Cardiac septum (tissue), 1 donor: ENCODE measurements around the gene METTL15. TPM values are rescaled to one million over a fixed set of nuclear protein-coding genes. Genes with fewer than 3 reads are reported as not detected.
"Not testable (repeated sequence)": the region's sequence is repeated elsewhere in the genome, so short reads cannot be mapped to it uniquely, and the experiment has no call there.

Experiments
- DNase-seq: peaks from one replicate; pipeline ENCODE4 v3.0.0-alpha.2; 2020; ENCODE audit warnings: low spot score
- intact Hi-C: fragments of 100-400 bp; cut with DNase I; formaldehyde crosslinking; loops from one replicate; pipeline ENCODE4 v1.14.0; 2022
- long read RNA-seq: library from polyadenylated mRNA; unstranded; transcript quantifications from one replicate; pipeline ENCODE4 v2.0.0, GENCODE V29; 2021
- total RNA-seq: library from RNA; stranded (reverse); fragmentation: NEBNext Ultra II Directional; extraction: Animal tissue kit (Norgen Biotek cat#: 25700); gene quantifications from one replicate; pipeline ENCODE4 v1.2.1, GENCODE V29; 2021
- donor health status: DM: no; HTN: no; CAD: no.

METTL15 gene
- total RNA-seq, result 10.9 TPM
- long read RNA-seq, full-length matches to known transcripts, result 4 of 19 reads
- long read RNA-seq, partial matches to known transcripts, result 7 of 19 reads
- long read RNA-seq, other reads (novel, unspliced or antisense), result 8 of 19 reads

- intact Hi-C loops, result loop anchor here (10.0 kb wide), 1 partner anchor 413 kb away; no protein-coding TSS in a partner anchor
- peak; percentile 100 for DNase-seq
These were observed at the start of gene METTL15, which contains the start of gene KIF18A for GRCh38 chr11:28107750-28108618. Gene METTL15 (plus strand): TSS chr11:28108388. CDS start chr11:28113335, 4,947 bp downstream. Gene KIF18A (minus strand): TSS chr11:28108156. CDS start chr11:28097947, 10,209 bp downstream.

GRCh38 chr11:28071305-28071704 is 36.9 kb upstream of the METTL15 start:
- no peak for DNase-seq

GRCh38 chr11:28072321-28072720 is 35.9 kb upstream of the METTL15 start:
- intact Hi-C loops, result no loop called here
- DNase-seq, result no peak

More at GRCh38 chr11:28071305-28071704, 36.9 kb upstream of the METTL15 start:
- intact Hi-C loops, result no loop called here

- intact Hi-C loops, result no loop called here
- DNase-seq, result no peak
These were observed 30.7 kb upstream of the METTL15 start for GRCh38 chr11:28077521-28077920.

- intact Hi-C loops, result no loop called here
- DNase-seq, result no peak
These were observed 25.1 kb upstream of the METTL15 start for GRCh38 chr11:28083118-28083517.

- intact Hi-C loops, result no loop called here
- no peak for DNase-seq
These were observed 21.6 kb upstream of the METTL15 start for GRCh38 chr11:28086569-28086968.

GRCh38 chr11:28087192-28087591 is 21.0 kb upstream of the METTL15 start:
- intact Hi-C loops, result not testable (repeated sequence)

GRCh38 chr11:28087693-28088092 is 20.5 kb upstream of the METTL15 start:
- intact Hi-C loops, DNase-seq: not testable (repeated sequence)

More at GRCh38 chr11:28087192-28087591, 21.0 kb upstream of the METTL15 start:
- not testable (repeated sequence) for DNase-seq

GRCh38 chr11:28089378-28089777 is 18.8 kb upstream of the METTL15 start:
- intact Hi-C loops, result no loop called here
- no peak for DNase-seq

- no peak for DNase-seq
- intact Hi-C loops, result no loop called here
These were observed 18.0 kb upstream of the METTL15 start for GRCh38 chr11:28090052-28090749.

GRCh38 chr11:28092786-28093185 is 15.4 kb upstream of the METTL15 start:
- intact Hi-C loops, result no loop called here
- no peak for DNase-seq

GRCh38 chr11:28098257-28098656 is 9.9 kb upstream of the METTL15 start:
- DNase-seq, result no peak
- intact Hi-C loops, result no loop called here

GRCh38 chr11:28099715-28100114 is 8.5 kb upstream of the METTL15 start:
- no peak for DNase-seq
- intact Hi-C loops, result loop anchor here (10.0 kb wide), 1 partner anchor 405 kb away; no protein-coding TSS in a partner anchor

- no peak for DNase-seq
- intact Hi-C loops, result loop anchor here (10.0 kb wide), 1 partner anchor 406 kb away; no protein-coding TSS in a partner anchor
These were observed 7.5 kb upstream of the METTL15 start for GRCh38 chr11:28100665-28101064.

- not testable (repeated sequence) for DNase-seq
- intact Hi-C loops, result loop anchor here (10.0 kb wide), 1 partner anchor 407 kb away; no protein-coding TSS in a partner anchor
These were observed 5.9 kb upstream of the METTL15 start for GRCh38 chr11:28102300-28102699.

- intact Hi-C loops, result loop anchor here (10.0 kb wide), 1 partner anchor 410 kb away; no protein-coding TSS in a partner anchor
- DNase-seq, result no peak
These were observed 3.8 kb upstream of the METTL15 start for GRCh38 chr11:28104425-28104824.

GRCh38 chr11:28104984-28105383 is 3.2 kb upstream of the METTL15 start:
- intact Hi-C loops, result loop anchor here (10.0 kb wide), 1 partner anchor 410 kb away; no protein-coding TSS in a partner anchor
- no peak for DNase-seq

GRCh38 chr11:28105869-28106268 is 2.3 kb upstream of the METTL15 start:
- no peak for DNase-seq
- intact Hi-C loops, result loop anchor here (10.0 kb wide), 1 partner anchor 411 kb away; no protein-coding TSS in a partner anchor

- intact Hi-C loops, result loop anchor here (10.0 kb wide), 1 partner anchor 412 kb away; no protein-coding TSS in a partner anchor
- DNase-seq, result no peak
These were observed 1.7 kb upstream of the METTL15 start for GRCh38 chr11:28106353-28107043.
